HepG2 (cell line): ENCODE data around the gene TARM1. TPM values are rescaled to one million over a fixed set of nuclear protein-coding genes. Genes with fewer than 3 reads are reported as not detected.

Experiments used
- ERF ChIP-seq: IDR thresholded peaks from 2 replicates; pipeline ENCODE4 v1.6.1; 2018; ENCODE audit warnings: missing biosample characterization, missing genetic modification reagents
- GPN1 ChIP-seq: sonication (generic); formaldehyde crosslinking; IDR thresholded peaks from 2 replicates; pipeline ENCODE4 v1.5.1; 2020; ENCODE audit warnings: missing genetic modification reagents, borderline replicate concordance
- RBM39 ChIP-seq: fragments of 200-400 bp; formaldehyde crosslinking; IDR thresholded peaks from one replicate; pipeline ENCODE4 v1.6.1; 2018; ENCODE audit warnings: antibody characterized with exemption, mild to moderate bottlenecking, low read depth, low read length; ENCODE audit not compliant: poor library complexity, severe bottlenecking
- RXRB ChIP-seq: IDR thresholded peaks from 2 replicates; pipeline ENCODE4 v1.6.1; 2016; ENCODE audit warnings: borderline replicate concordance, missing genetic modification reagents, missing compliant biosample characterization
- SOX6 ChIP-seq, 2 experiments: fragments of 450-650 bp in 1 of 2; sonication (generic) in 1 of 2; formaldehyde crosslinking in 1 of 2; IDR thresholded peaks; 2 replicates each; pipeline versions ENCODE4 v1.4.0 to v1.6.1; 2017 to 2020; ENCODE audit warnings: antibody characterized with exemption in 1 of 2, mild to moderate bottlenecking in 1 of 2, missing genetic modification reagents in 1 of 2
- ZFP37 ChIP-seq: sonication (generic); formaldehyde crosslinking; IDR thresholded peaks from 2 replicates; pipeline ENCODE4 v1.4.0; 2020; ENCODE audit warnings: missing genetic modification reagents, borderline replicate concordance
- ZNF12 ChIP-seq: sonication (generic); formaldehyde crosslinking; IDR thresholded peaks from 2 replicates; pipeline ENCODE4 v1.5.0; 2020; ENCODE audit warnings: missing genetic modification reagents
- ZNF3 ChIP-seq: IDR thresholded peaks from 2 replicates; pipeline ENCODE4 v1.7.0; 2017; ENCODE audit warnings: inconsistent platforms
- polyA plus RNA-seq, 8 experiments: library from polyadenylated mRNA; depleted of rRNA in 3 of 8; stranded (reverse) in 7 of 8; unstranded in 1 of 8; fragments of >200 nt; fragmentation: Illumina TruSeq in 4 of 8; extraction: Trizol in 4 of 8; gene quantifications; 2 replicates each; pipeline versions ENCODE4 v1.2.1 to v1.2.3, GENCODE V29; 2011 to 2016; ENCODE audit warnings: low read depth in 4 of 8, missing spikeins in 1 of 8, mixed read lengths in 1 of 8; ENCODE audit not compliant: insufficient read depth in 1 of 8
- total RNA-seq, 5 experiments: library from RNA; depleted of rRNA; stranded (reverse); fragments of >200 nt; fragmentation: Illumina TruSeq; extraction: Trizol; gene quantifications; 2 replicates each; pipeline ENCODE4 v1.2.3, GENCODE V29; 2016; ENCODE audit warnings: low read depth in 1 of 5
- TF ChIP-seq, protein P1 (sequence below): sonication (generic); formaldehyde crosslinking; IDR thresholded peaks from 2 replicates; pipeline ENCODE4 v1.4.0; 2020; ENCODE audit warnings: mild to moderate bottlenecking, low read depth, missing genetic modification reagents
- TF ChIP-seq, protein P2 (sequence below): sonication (generic); formaldehyde crosslinking; IDR thresholded peaks from one replicate; pipeline ENCODE4 v1.5.1; 2020; ENCODE audit warnings: mild to moderate bottlenecking, missing genetic modification reagents; ENCODE audit errors: not compliant biosample characterization
- TF ChIP-seq, protein P3 (sequence below): sonication (generic); formaldehyde crosslinking; IDR thresholded peaks from 2 replicates; pipeline ENCODE4 v1.5.1; 2020; ENCODE audit warnings: missing genetic modification reagents, mild to moderate bottlenecking, borderline replicate concordance
- TF ChIP-seq, protein P4 (sequence below): sonication (generic); formaldehyde crosslinking; IDR thresholded peaks from 2 replicates; pipeline ENCODE4 v1.4.0; 2020; ENCODE audit warnings: missing genetic modification reagents

Gene TARM1
- total and polyA plus RNA-seq, 2 of the 13 experiments (the other 11 are each of a cell fraction or from before 2014, with no cell fraction given), result not detected

DNA sequence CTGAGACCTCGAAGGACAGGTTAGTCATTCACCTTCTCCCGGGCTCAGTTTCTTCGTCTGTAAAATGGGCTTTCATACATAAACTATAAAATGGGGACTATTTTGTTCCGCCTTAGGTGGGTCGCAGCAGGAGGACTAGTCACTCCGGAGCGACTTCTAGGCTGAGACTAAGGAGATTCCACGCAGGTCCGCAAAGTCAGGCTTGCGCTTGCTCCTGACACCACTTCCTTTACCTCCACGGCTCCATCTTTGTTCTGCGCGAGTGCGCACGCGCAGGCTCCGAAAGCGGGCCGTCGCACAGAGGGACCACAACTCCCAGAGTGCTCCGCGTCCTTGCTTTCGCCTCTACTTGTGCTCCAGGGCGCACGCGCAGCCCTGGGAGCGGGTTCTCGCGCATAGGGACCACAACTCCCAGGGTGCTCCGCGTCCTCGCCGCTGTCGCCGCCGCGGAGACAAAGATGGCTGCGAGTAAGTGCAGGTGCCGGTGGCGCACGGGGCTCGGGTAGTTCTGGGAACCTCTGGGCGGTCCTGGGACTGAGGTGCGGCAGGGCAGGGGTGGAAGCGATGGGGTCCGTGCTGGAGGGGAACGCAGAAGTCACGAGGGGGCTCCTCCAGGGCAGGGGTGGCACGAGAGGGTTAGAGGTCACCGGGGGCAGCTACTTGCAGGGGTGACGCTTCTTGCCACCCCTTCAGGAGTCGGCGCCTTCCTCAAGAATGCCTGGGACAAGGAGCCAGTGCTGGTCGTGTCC lies 21.4 kb upstream of the TARM1 start, which contains the start of gene NDUFA3 (continued):
- no peak for TF ChIP-seq GPN1 (CRISPR knock-in tag)
- TF ChIP-seq, protein P1, sequence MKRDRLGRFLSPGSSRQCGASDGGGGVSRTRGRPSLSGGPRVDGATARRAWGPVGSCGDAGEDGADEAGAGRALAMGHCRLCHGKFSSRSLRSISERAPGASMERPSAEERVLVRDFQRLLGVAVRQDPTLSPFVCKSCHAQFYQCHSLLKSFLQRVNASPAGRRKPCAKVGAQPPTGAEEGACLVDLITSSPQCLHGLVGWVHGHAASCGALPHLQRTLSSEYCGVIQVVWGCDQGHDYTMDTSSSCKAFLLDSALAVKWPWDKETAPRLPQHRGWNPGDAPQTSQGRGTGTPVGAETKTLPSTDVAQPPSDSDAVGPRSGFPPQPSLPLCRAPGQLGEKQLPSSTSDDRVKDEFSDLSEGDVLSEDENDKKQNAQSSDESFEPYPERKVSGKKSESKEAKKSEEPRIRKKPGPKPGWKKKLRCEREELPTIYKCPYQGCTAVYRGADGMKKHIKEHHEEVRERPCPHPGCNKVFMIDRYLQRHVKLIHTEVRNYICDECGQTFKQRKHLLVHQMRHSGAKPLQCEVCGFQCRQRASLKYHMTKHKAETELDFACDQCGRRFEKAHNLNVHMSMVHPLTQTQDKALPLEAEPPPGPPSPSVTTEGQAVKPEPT (CRISPR knock-in tag), result no peak
- TF ChIP-seq SOX6 (IDR thresholded peaks at IDR 0.05), result no peak
- TF ChIP-seq SOX6 (CRISPR knock-in tag; IDR thresholded peaks at IDR 0.05), result peak; percentile 61
- TF ChIP-seq, protein P2, sequence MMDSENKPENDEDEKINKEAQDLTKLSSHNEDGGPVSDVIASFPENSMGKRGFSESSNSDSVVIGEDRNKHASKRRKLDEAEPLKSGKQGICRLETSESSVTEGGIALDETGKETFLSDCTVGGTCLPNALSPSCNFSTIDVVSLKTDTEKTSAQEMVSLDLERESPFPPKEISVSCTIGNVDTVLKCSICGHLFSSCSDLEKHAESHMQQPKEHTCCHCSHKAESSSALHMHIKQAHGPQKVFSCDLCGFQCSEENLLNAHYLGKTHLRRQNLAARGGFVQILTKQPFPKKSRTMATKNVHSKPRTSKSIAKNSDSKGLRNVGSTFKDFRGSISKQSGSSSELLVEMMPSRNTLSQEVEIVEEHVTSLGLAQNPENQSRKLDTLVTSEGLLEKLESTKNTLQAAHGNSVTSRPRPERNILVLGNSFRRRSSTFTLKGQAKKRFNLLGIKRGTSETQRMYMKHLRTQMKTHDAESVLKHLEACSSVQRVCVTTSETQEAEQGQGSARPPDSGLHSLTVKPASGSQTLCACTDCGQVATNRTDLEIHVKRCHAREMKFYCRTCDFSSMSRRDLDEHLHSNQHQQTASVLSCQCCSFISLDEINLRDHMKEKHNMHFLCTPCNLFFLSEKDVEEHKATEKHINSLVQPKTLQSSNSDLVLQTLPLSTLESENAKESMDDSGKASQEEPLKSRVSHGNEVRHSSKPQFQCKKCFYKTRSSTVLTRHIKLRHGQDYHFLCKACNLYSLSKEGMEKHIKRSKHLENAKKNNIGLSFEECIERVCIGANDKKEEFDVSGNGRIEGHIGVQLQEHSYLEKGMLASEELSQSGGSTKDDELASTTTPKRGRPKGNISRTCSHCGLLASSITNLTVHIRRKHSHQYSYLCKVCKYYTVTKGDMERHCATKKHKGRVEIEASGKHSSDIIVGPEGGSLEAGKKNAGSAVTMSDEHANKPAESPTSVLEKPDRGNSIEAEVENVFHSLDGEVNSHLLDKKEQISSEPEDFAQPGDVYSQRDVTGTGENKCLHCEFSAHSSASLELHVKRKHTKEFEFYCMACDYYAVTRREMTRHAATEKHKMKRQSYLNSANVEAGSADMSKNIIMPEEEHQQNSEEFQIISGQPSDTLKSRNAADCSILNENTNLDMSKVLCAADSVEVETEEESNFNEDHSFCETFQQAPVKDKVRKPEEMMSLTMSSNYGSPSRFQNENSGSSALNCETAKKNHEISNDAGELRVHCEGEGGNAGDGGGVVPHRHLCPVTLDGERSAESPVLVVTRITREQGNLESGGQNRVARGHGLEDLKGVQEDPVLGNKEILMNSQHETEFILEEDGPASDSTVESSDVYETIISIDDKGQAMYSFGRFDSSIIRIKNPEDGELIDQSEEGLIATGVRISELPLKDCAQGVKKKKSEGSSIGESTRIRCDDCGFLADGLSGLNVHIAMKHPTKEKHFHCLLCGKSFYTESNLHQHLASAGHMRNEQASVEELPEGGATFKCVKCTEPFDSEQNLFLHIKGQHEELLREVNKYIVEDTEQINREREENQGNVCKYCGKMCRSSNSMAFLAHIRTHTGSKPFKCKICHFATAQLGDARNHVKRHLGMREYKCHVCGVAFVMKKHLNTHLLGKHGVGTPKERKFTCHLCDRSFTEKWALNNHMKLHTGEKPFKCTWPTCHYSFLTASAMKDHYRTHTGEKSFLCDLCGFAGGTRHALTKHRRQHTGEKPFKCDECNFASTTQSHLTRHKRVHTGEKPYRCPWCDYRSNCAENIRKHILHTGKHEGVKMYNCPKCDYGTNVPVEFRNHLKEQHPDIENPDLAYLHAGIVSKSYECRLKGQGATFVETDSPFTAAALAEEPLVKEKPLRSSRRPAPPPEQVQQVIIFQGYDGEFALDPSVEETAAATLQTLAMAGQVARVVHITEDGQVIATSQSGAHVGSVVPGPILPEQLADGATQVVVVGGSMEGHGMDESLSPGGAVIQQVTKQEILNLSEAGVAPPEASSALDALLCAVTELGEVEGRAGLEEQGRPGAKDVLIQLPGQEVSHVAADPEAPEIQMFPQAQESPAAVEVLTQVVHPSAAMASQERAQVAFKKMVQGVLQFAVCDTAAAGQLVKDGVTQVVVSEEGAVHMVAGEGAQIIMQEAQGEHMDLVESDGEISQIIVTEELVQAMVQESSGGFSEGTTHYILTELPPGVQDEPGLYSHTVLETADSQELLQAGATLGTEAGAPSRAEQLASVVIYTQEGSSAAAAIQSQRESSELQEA (CRISPR knock-in tag), result no peak
- peak; percentile 57; the same call in 1 of the 2 replicates for TF ChIP-seq RXRB (CRISPR knock-in tag)
- TF ChIP-seq ERF (CRISPR knock-in tag), result peak; percentile 84
- TF ChIP-seq, protein P3, sequence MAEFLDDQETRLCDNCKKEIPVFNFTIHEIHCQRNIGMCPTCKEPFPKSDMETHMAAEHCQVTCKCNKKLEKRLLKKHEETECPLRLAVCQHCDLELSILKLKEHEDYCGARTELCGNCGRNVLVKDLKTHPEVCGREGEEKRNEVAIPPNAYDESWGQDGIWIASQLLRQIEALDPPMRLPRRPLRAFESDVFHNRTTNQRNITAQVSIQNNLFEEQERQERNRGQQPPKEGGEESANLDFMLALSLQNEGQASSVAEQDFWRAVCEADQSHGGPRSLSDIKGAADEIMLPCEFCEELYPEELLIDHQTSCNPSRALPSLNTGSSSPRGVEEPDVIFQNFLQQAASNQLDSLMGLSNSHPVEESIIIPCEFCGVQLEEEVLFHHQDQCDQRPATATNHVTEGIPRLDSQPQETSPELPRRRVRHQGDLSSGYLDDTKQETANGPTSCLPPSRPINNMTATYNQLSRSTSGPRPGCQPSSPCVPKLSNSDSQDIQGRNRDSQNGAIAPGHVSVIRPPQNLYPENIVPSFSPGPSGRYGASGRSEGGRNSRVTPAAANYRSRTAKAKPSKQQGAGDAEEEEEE (CRISPR knock-in tag), result no peak
- TF ChIP-seq ZFP37, result no peak
- no peak for TF ChIP-seq RBM39
- no peak for TF ChIP-seq ZNF3 (CRISPR knock-in tag)
- TF ChIP-seq ZNF12 (CRISPR knock-in tag), result no peak
- TF ChIP-seq, protein P4, sequence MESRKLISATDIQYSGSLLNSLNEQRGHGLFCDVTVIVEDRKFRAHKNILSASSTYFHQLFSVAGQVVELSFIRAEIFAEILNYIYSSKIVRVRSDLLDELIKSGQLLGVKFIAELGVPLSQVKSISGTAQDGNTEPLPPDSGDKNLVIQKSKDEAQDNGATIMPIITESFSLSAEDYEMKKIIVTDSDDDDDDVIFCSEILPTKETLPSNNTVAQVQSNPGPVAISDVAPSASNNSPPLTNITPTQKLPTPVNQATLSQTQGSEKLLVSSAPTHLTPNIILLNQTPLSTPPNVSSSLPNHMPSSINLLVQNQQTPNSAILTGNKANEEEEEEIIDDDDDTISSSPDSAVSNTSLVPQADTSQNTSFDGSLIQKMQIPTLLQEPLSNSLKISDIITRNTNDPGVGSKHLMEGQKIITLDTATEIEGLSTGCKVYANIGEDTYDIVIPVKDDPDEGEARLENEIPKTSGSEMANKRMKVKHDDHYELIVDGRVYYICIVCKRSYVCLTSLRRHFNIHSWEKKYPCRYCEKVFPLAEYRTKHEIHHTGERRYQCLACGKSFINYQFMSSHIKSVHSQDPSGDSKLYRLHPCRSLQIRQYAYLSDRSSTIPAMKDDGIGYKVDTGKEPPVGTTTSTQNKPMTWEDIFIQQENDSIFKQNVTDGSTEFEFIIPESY (CRISPR knock-in tag), result no peak
